B cell (primary cell): ENCODE data around the gene MEIOB.

Experiments used
- EZH2 ChIP-seq: IDR thresholded peaks from 2 replicates; pipeline ENCODE4 v1.6.1; 2012; ENCODE audit warnings: borderline replicate concordance, low read depth, mild to moderate bottlenecking, moderate library complexity, low read length; ENCODE audit not compliant: insufficient read depth, poor library complexity, severe bottlenecking
- TF ChIP-seq, protein P1 (sequence below): fragments of 200-600 bp; IDR thresholded peaks from one replicate; pipeline ENCODE4 v1.8.0; 2022; ENCODE audit warnings: antibody characterized with exemption, mild to moderate bottlenecking

DNA sequence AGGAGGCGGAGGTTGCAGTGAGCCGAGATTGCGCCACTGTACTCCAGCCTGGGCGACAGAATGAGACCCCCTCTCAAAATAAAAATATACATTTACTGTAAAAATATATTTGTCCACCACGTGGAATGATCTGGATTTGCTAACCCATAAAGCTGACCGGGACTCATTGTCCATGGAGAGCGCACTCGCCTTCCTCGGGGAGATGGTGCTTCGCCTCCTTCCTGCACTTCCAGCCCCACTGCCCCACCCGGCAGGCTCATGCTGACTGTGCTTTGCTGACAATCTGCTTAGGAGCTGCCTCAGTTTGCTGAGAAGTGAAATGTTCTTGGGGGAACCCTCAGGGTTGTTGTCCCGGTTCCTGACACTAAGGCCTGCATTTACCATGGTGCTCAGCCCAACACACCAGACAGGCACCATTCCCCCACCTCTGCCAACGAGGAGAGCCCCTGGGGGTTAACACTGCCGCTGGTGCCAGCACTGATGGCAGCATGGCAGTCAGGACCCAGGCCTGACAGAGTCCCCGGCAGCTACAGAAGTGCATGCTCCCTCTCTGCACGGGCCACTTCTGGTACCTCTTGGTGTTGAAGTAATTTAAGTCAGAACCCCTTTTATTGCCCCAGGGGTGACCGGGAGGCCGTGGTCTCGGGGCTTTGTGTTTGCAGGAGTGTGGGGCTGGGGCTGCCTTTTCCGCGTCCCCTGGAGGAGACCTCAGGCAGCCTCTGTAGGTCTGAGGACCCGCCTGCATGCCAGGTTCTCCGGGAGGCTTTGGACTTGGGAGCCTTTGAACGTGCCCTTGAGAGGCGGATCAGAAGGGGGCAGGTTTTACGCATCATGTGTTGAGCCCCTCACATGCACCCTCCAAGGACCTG, 86.8 kb downstream of the MEIOB start:
- TF ChIP-seq, protein P1, sequence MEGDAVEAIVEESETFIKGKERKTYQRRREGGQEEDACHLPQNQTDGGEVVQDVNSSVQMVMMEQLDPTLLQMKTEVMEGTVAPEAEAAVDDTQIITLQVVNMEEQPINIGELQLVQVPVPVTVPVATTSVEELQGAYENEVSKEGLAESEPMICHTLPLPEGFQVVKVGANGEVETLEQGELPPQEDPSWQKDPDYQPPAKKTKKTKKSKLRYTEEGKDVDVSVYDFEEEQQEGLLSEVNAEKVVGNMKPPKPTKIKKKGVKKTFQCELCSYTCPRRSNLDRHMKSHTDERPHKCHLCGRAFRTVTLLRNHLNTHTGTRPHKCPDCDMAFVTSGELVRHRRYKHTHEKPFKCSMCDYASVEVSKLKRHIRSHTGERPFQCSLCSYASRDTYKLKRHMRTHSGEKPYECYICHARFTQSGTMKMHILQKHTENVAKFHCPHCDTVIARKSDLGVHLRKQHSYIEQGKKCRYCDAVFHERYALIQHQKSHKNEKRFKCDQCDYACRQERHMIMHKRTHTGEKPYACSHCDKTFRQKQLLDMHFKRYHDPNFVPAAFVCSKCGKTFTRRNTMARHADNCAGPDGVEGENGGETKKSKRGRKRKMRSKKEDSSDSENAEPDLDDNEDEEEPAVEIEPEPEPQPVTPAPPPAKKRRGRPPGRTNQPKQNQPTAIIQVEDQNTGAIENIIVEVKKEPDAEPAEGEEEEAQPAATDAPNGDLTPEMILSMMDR = no peak
- no peak for TF ChIP-seq EZH2
